IPS-NIHi7 (cell line): Measurements from ENCODE around the gene CTU2.
A peak's percentile ranks its signal among the peaks of the same experiment; 100 is the strongest.

ENCODE experiments used
- DNase-seq: peaks from one replicate; pipeline ENCODE4 v3.0.0; 2012; ENCODE audit warnings: mixed read lengths; ENCODE audit errors: extremely low spot score

The CTU2 gene

GRCh38 chr16:88743693-88744576 is 37.6 kb downstream of the CTU2 start:
- DNase-seq = peak; percentile 92

- DNase-seq = no peak
Observed at GRCh38 chr16:88744577-88745521, 38.5 kb downstream of the CTU2 start.

GRCh38 chr16:88746506-88746905 is 40.2 kb downstream of the CTU2 start:
- no peak for DNase-seq

- peak; percentile 68 for DNase-seq
Observed at GRCh38 chr16:88747588-88748301, 41.4 kb downstream of the CTU2 start.

GRCh38 chr16:88748364-88748763 is 42.1 kb downstream of the CTU2 start:
- no peak for DNase-seq

GRCh38 chr16:88749358-88749757 is 43.1 kb downstream of the CTU2 start:
- no peak for DNase-seq

GRCh38 chr16:88750854-88751253 is 44.6 kb downstream of the CTU2 start:
- DNase-seq = no peak

GRCh38 chr16:88752386-88753002 is 46.2 kb downstream of the CTU2 start:
- no peak for DNase-seq

GRCh38 chr16:88753191-88753590 is 46.9 kb downstream of the CTU2 start:
- DNase-seq = no peak

GRCh38 chr16:88753602-88754001 is 47.3 kb downstream of the CTU2 start:
- DNase-seq = no peak

GRCh38 chr16:88754109-88754911 is 48.0 kb downstream of the CTU2 start:
- no peak for DNase-seq

- peak; percentile 76 for DNase-seq
Observed at GRCh38 chr16:88754912-88755744, 48.8 kb downstream of the CTU2 start.

GRCh38 chr16:88755745-88756443 is 49.6 kb downstream of the CTU2 start:
- DNase-seq = no peak

GRCh38 chr16:88758227-88758943 is 52.1 kb downstream of the CTU2 start:
- no peak for DNase-seq

- DNase-seq = no peak
Observed at GRCh38 chr16:88758944-88759244, 52.6 kb downstream of the CTU2 start.

GRCh38 chr16:88759245-88759975 is 53.1 kb downstream of the CTU2 start:
- DNase-seq = peak; percentile 79

GRCh38 chr16:88759976-88760350 is 53.7 kb downstream of the CTU2 start:
- DNase-seq = no peak
